Mesenteric fat pad (tissue), 1 donor: ENCODE measurements around the gene CHST3. TPM values are rescaled to one million over a fixed set of nuclear protein-coding genes. Genes with fewer than 3 reads are reported as not detected.
A peak's percentile ranks its signal among the peaks of the same experiment; 100 is the strongest.

Source experiments
- DNase-seq: peaks from one replicate; pipeline ENCODE4 v3.0.0-alpha.2; 2020; ENCODE audit warnings: low spot score
- total RNA-seq: library from RNA; stranded (reverse); fragmentation: NEBNext Ultra II Directional; extraction: Animal tissue kit (Norgen Biotek cat#: 25700); gene quantifications from one replicate; pipeline ENCODE4 v1.2.1, GENCODE V29; 2021
- donor health status: DM: yes; HTN: yes; CAD: no.

Gene CHST3
- total RNA-seq, 1 donor from 2014 or later = 80.3 TPM

- peak; percentile 94 for DNase-seq
These were observed 45.4 kb downstream of the CHST3 start for GRCh38 chr10:72009425-72010081.

- DNase-seq = no peak
These were observed 46.2 kb downstream of the CHST3 start for GRCh38 chr10:72010234-72010973.

GRCh38 chr10:72011016-72011415 is 46.8 kb downstream of the CHST3 start:
- no peak for DNase-seq

- DNase-seq = no peak
These were observed 47.3 kb downstream of the CHST3 start for GRCh38 chr10:72011468-72011867.

- no peak for DNase-seq
These were observed 47.8 kb downstream of the CHST3 start for GRCh38 chr10:72011976-72012512.

GRCh38 chr10:72012796-72013195 is 48.6 kb downstream of the CHST3 start:
- DNase-seq = no peak

- DNase-seq = no peak
These were observed 49.2 kb downstream of the CHST3 start for GRCh38 chr10:72013202-72013945.

GRCh38 chr10:72014197-72014596 is 50.0 kb downstream of the CHST3 start:
- DNase-seq = no peak

GRCh38 chr10:72014785-72015480 is 50.7 kb downstream of the CHST3 start:
- no peak for DNase-seq

GRCh38 chr10:72015841-72016240 is 51.6 kb downstream of the CHST3 start:
- no peak for DNase-seq

GRCh38 chr10:72016608-72017300 is 52.6 kb downstream of the CHST3 start:
- DNase-seq = no peak

- DNase-seq = no peak
These were observed 55.1 kb downstream of the CHST3 start for GRCh38 chr10:72019085-72019876.

GRCh38 chr10:72020914-72021809 is 57.0 kb downstream of the CHST3 start:
- DNase-seq = no peak

GRCh38 chr10:72022228-72022627 is 58.0 kb downstream of the CHST3 start:
- no peak for DNase-seq

GRCh38 chr10:72024596-72024995 is 60.4 kb downstream of the CHST3 start:
- no peak for DNase-seq

GRCh38 chr10:72025400-72025799 is 61.2 kb downstream of the CHST3 start:
- no peak for DNase-seq

GRCh38 chr10:72025832-72026231 is 61.6 kb downstream of the CHST3 start:
- no peak for DNase-seq

- no peak for DNase-seq
These were observed 62.3 kb downstream of the CHST3 start for GRCh38 chr10:72026278-72027111.
